HFF-Myc (cell line): ENCODE data around the gene CNTN5.
"Not testable (repeated sequence)": the region's sequence is repeated elsewhere in the genome, so short reads cannot be mapped to it uniquely, and the experiment has no call there.

Experiments used
- DNase-seq: peaks from one replicate; pipeline ENCODE4 v3.0.0-alpha.2; 2011; ENCODE audit warnings: low read depth; ENCODE audit errors: extremely low read depth
- H3K4me3 ChIP-seq: replicated peaks from 2 replicates; pipeline ENCODE4 v1.5.1; 2011; ENCODE audit warnings: low read depth, mild to moderate bottlenecking, control low read depth, low read length
- CTCF ChIP-seq: IDR thresholded peaks from 2 replicates; pipeline ENCODE4 v1.5.1; 2012; ENCODE audit warnings: mild to moderate bottlenecking, low read depth, low read length, control low read depth; ENCODE audit errors: missing control alignments

Gene CNTN5

GRCh38 chr11:99277281-99277680 lies 256.5 kb downstream of the CNTN5 start:
- H3K4me3 ChIP-seq = no peak overlapping the region
- no peak for DNase-seq
- no peak for TF ChIP-seq CTCF

- DNase-seq = no peak
- TF ChIP-seq CTCF = no peak
- H3K4me3 ChIP-seq = no peak overlapping the region
Measured at GRCh38 chr11:99279266-99279665, 258.5 kb downstream of the CNTN5 start.

GRCh38 chr11:99281331-99281730 lies 260.6 kb downstream of the CNTN5 start:
- H3K4me3 ChIP-seq = no peak overlapping the region
- no peak for DNase-seq
- TF ChIP-seq CTCF = no peak

- not testable (repeated sequence) for H3K4me3 ChIP-seq, DNase-seq
Measured at GRCh38 chr11:99297925-99298324, 277.2 kb downstream of the CNTN5 start.

- TF ChIP-seq CTCF = no peak
- DNase-seq = no peak
- H3K4me3 ChIP-seq = no peak overlapping the region
Measured at GRCh38 chr11:99307510-99308088, 286.9 kb downstream of the CNTN5 start.

GRCh38 chr11:99311870-99312269 lies 291.1 kb downstream of the CNTN5 start:
- no peak for TF ChIP-seq CTCF
- DNase-seq = no peak
- H3K4me3 ChIP-seq = no peak overlapping the region

- no peak overlapping the region for H3K4me3 ChIP-seq
Measured at GRCh38 chr11:99316776-99317520, 296.2 kb downstream of the CNTN5 start.

More at GRCh38 chr11:99316776-99317520, 296.2 kb downstream of the CNTN5 start:
- no peak for DNase-seq
- TF ChIP-seq CTCF = no peak
